Activated T-cell treated with anti-CD3 and anti-CD28 coated beads for 48 hours (primary cell): ENCODE measurements around the gene RPRD2.

Experiments
- DNase-seq: peaks from one replicate; pipeline ENCODE4 v3.0.0-alpha.2; 2020; ENCODE audit warnings: low read depth

RPRD2 gene

DNA sequence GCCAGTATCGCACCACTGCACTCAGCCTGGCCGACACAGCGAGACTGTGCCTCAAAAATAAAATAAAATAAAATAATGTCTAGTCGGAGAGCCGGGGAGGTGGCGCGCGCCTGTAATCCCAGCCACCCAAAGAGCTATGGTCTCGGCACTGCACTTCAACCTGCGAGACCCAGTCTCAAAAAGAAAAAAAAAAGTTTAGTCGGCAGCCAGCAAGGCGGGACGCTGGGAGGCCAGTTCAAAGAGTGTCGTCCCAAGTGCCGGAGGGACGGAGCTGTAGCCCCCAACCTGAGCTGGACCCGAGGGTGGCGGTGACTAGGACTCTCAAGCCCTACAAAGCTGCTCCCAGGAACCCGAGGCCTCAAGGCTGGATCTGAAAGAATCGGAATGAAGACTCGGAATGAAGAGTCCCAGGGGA is 151.0 kb downstream of the RPRD2 start:
- no peak for DNase-seq

DNA sequence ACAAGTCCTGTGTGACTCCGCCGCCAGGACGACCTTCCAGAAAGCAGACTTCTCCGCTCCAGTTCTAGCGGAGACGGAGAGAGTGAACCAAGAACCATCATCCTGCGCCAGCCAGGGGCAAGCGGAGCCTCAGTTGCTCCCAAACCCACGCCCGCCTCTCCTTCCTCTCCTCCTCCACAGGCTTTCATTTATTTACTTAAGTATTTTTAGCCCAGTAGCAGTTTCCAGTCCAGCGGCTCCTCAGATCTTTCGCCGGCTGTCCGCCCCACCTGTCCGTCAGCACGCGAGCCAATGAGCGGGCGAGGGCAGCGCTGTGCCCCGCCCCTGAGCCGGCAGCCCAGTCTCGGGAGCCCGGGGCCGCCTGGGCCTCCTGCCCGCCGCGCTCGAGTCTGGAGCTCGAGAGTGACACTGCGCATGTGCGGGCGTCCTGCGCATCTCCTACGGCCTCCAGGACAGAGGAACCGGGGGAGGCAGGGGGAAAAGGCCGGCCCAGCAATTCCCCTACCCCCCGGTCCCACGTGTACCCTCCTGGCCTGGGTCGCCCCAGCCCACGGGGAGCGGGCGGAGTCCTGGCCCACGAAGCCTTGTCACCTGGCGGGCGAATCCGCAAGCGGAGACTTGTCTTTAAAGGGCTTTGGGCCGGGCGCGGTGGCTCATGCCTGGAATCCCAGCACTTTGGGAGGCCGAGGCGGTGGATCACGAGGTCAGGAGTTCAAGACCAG is 151.5 kb downstream of the RPRD2 start, which contains the start of gene FALEC:
Gene FALEC, plus strand, starts transcription at position 425 of the 722 bp plus-strand sequence.
- DNase-seq: peak; percentile 91

DNA sequence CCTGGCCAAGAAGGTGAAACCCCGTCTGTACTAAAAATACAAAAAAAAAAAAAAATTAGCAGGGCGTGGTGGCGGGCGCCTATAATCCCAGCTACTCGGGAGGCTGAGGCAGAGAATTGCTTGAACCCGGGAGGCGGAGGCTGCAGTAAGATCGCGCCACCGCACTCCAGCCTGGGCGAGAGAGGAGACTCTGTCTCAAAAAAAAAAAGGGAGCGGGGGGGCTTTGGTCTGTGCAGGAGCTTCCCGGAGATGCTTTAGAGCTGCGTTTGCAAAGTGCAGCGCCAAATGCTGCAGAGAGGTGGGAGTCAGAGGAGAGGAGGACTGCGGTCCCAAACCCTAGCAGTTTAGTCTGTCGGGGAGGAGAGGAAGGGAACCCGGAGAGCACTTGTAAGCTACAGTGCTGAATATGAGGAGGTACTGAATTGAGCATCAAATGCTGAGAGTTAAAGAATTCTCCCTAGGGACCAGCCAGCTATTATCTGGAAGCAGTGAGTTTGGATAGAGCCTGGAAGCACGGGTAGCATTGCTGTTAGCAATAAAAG is 152.2 kb downstream of the RPRD2 start:
- DNase-seq: no peak

DNA sequence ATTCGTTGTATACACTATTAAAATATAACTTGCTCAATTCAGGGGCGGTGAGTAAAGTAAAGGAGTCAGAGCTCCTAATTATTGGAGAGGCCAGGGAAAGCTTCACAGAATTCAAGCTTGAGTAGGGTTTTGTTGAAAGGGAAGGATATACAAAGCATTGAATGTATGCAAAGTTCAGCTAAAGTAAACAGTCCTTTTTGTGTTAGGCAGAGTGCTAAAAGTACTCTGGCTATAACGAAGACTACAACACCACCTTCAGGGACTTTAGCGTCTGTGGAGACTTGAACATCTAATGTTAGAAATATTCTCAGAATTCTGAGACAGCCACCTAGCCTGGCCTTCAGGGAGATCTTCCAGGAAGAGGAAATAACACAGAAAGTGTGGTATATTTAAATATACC is 152.7 kb downstream of the RPRD2 start:
- DNase-seq: no peak

DNA sequence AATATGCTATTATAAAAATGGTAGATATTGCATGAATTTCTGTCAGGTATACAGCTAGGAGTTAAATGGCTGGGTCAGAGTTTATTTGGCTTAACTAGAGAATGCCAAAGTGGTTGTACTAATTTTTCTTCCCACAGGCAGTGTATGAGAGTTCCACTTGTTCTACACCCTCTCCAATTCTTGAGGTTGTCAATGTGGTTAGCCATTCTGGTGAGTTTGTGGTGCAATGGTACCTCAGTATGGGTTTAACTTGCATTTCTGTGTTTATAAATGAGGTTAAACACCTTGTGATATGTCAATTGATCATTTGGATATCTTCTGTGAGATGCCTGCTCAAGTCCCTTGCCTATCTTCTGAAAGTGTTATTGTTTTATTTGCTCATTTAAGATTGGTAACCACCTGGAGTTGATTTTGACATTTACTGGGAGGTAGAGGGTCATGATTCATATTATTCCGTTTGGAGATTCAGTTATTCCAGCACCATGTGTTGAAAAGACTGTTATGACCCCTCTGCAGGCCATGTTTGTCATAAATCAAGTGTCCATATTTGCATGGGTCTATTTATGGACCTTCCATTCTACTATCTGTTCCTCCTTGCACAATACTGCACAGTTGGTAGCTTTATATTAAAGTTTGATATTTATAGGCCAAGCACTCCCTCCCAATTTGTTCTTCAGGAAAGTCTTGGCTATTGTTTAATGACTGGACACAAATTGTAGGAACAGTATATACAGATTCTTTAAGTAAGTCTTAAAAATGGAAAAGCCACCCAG is 157.4 kb downstream of the RPRD2 start:
- no peak for DNase-seq

DNA sequence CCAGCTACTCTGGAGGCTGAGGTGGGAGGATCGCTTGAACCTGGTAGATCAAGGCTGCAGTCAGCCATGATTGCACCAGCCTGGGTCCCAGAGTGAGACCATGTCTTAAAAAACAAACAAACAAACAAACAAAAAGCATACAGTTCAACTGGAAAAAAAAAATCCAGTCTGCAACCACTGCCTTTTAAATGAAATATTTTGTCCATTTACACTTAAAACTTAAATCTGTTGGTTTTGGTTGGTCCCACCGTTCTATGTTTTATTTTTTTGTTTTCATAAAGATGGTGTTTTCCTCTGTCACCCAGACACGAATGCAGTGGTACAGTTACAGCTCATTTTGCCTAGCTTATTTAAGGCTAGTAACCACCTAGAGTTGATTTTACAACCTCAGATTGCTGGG is 161.4 kb downstream of the RPRD2 start:
- no peak for DNase-seq
